Subcutaneous abdominal adipose tissue (tissue), 5 donors: ENCODE measurements around the gene MGAT4A.

Source experiments
- H3K27ac ChIP-seq: one replicate; pipeline ENCODE4 v1.7.0; 2013; ENCODE audit warnings: low read depth, mild to moderate bottlenecking, inconsistent platforms, low read length, moderate library complexity
- H3K27me3 ChIP-seq, 5 donors: one replicate each; pipeline ENCODE4 v1.7.0; 2013; ENCODE audit warnings: low read length in 5 of 5, inconsistent platforms in 1 of 5; ENCODE audit not compliant: control insufficient read depth in 5 of 5, insufficient read depth in 4 of 5
- H3K36me3 ChIP-seq, 5 donors: one replicate each; pipeline ENCODE4 v1.7.0; 2013; ENCODE audit warnings: low read length in 5 of 5; ENCODE audit not compliant: control insufficient read depth in 5 of 5, insufficient read depth in 5 of 5
- H3K4me1 ChIP-seq, 5 donors: one replicate each; pipeline ENCODE4 v1.7.0; 2013; ENCODE audit warnings: low read length in 5 of 5, mild to moderate bottlenecking in 3 of 5, moderate library complexity in 1 of 5; ENCODE audit not compliant: control insufficient read depth in 5 of 5, insufficient read depth in 5 of 5
- H3K4me3 ChIP-seq, 5 donors: one replicate each; pipeline ENCODE4 v1.7.0; 2013; ENCODE audit warnings: low read length in 5 of 5, low read depth in 1 of 5
- H3K9ac ChIP-seq, 5 donors: one replicate each; pipeline ENCODE4 v1.7.0; 2013; ENCODE audit warnings: low read length in 5 of 5, mild to moderate bottlenecking in 4 of 5, moderate library complexity in 3 of 5
- H3K9me3 ChIP-seq, 5 donors: one replicate each; pipeline ENCODE4 v1.7.0; 2013; ENCODE audit warnings: low read length in 5 of 5; ENCODE audit not compliant: control insufficient read depth in 5 of 5
- donor health status: healthy.
- donor health status: healthy.
- donor health status: healthy.
- donor health status: healthy.
- donor health status: healthy.

Gene MGAT4A

GRCh38 chr2:98726205-98726604 is 4.7 kb downstream of the MGAT4A start:
- no peaks in the 10 kb centered on the region for H3K27me3 ChIP-seq
- no peak overlapping the region for H3K27ac ChIP-seq
- peak overlapping the region in 1 of 5 donors; percentile 23 for H3K4me3 ChIP-seq
- H3K4me1 ChIP-seq: peaks cover 0 to 33% (median 20%) of the 10 kb centered on the region in 5 donors
- no peak overlapping the region for H3K9ac ChIP-seq
- peaks cover 0 to 7% (median 0%) of the 10 kb centered on the region in 5 donors for H3K36me3 ChIP-seq
- no peaks in the 10 kb centered on the region for H3K9me3 ChIP-seq

GRCh38 chr2:98720286-98720685 is 10.6 kb downstream of the MGAT4A start:
- H3K9ac ChIP-seq: no peak overlapping the region
- peaks cover 0 to 6% (median 1%) of the 10 kb centered on the region in 5 donors for H3K4me1 ChIP-seq
- H3K9me3 ChIP-seq: peaks cover 0 to 9% (median 0%) of the 10 kb centered on the region in 5 donors
- no peak overlapping the region for H3K27ac ChIP-seq
- H3K4me3 ChIP-seq: no peak overlapping the region
- H3K36me3 ChIP-seq: peaks cover 0 to 9% (median 4%) of the 10 kb centered on the region in 5 donors
- no peaks in the 10 kb centered on the region for H3K27me3 ChIP-seq

GRCh38 chr2:98717621-98718020 is 13.3 kb downstream of the MGAT4A start:
- Histone ChIP-seq H3K27ac (no peak overlapping the region), H3K9me3 (peaks cover 0 to 9% (median 0%) of the 10 kb centered on the region in 5 donors), H3K4me1 (peaks cover 0 to under 1% (median 0%) of the 10 kb centered on the region in 5 donors), H3K36me3 (peaks cover 0 to 5% (median 2%) of the 10 kb centered on the region in 5 donors), H3K27me3 (no peaks in the 10 kb centered on the region), H3K4me3 (no peak overlapping the region), H3K9ac (no peak overlapping the region)

DNA sequence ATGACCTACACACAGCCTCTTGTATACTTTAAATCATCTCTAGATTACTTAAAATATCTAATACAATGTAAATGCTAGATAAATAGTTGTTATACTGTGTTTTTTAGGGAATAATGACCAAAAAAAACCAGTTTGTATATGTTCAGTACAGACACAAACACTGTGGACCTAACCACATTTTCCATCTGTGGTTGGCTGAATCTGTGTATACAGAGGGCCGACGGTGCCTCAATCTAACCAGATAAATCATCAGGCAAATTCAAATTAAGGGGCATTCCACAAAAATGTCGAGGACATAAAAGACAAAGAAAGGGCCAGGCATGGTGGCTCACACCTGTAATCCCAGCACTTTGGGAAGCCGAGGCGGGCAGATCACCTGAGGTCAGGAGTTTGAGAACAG is 14.1 kb downstream of the MGAT4A start:
- H3K9me3 ChIP-seq: peaks cover 0 to 9% (median 0%) of the 10 kb centered on the region in 5 donors
- H3K4me3 ChIP-seq: no peak overlapping the region
- H3K4me1 ChIP-seq: no peaks in the 10 kb centered on the region
- H3K27ac ChIP-seq: no peak overlapping the region
- peaks cover 0 to 5% (median 2%) of the 10 kb centered on the region in 5 donors for H3K36me3 ChIP-seq
- H3K27me3 ChIP-seq: no peaks in the 10 kb centered on the region
- no peak overlapping the region for H3K9ac ChIP-seq

GRCh38 chr2:98715812-98716451 is 15.0 kb downstream of the MGAT4A start:
- H3K36me3 ChIP-seq: peaks cover 0 to 5% (median 2%) of the 10 kb centered on the region in 5 donors
- H3K4me3 ChIP-seq: no peak overlapping the region
- H3K4me1 ChIP-seq: no peaks in the 10 kb centered on the region
- no peak overlapping the region for H3K27ac ChIP-seq
- no peaks in the 10 kb centered on the region for H3K27me3 ChIP-seq
- H3K9me3 ChIP-seq: peaks cover 0 to 9% (median 0%) of the 10 kb centered on the region in 5 donors
- H3K9ac ChIP-seq: no peak overlapping the region

DNA sequence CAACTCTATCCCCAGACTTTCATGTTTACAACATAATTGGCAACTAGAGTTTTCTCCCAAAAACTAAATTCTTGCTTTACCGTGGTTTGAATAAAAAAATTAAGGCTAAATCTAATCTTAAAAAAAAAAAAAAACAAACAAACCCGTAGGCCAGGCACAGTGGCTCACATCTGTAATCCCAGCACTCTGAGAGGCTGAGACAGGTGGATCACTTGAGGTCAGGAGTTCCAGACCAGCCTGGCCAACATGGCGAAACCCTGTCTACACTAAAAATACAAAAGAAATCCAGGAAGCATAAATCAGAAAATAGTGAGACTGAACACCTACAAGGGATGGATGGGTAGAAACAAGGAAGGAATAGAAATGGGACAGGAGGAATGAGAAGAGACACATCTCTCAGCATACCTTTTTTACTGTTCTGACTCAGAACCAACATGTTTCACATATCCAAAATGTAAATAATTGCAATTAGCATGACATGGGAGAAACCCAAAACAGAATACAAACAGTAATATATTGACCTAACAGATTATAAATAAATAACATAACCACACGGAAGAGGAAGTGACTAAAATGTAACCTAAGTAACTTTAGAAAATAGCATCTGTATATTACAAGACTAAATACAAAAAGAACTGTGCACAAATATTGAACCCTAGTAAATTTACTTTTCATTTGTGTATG is 17.5 kb downstream of the MGAT4A start:
- Histone ChIP-seq H3K4me3 (no peak overlapping the region), H3K4me1 (peaks cover 0 to 11% (median 8%) of the 10 kb centered on the region in 5 donors), H3K27me3 (no peaks in the 10 kb centered on the region), H3K9ac (no peak overlapping the region), H3K9me3 (no peaks in the 10 kb centered on the region), H3K36me3 (peaks cover 0 to 2% (median 0%) of the 10 kb centered on the region in 5 donors), H3K27ac (no peak overlapping the region)

GRCh38 chr2:98712145-98712544 is 18.8 kb downstream of the MGAT4A start:
- H3K4me1 ChIP-seq: peaks cover 0 to 11% (median 8%) of the 10 kb centered on the region in 5 donors
- no peak overlapping the region for H3K27ac ChIP-seq
- H3K9me3 ChIP-seq: no peaks in the 10 kb centered on the region

DNA sequence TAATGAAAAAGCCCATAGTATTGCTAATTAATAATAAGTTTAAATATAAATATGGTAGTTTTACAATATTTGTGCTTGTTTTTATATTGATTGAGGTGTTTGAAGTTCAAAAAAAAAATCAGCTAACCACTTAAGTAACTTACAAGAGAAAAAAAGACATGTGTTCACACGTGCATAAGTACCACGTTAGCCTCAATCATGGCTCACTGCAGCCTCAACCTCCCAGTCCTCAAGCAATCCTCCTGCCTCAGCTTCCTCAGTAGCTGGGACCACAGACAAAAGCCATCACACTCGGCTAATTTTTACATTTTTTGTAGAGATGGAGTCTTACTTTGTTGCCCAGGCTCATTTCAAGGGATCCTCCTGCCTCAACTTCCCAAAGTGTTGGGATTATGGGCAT is 19.4 kb downstream of the MGAT4A start:
- no peak overlapping the region for H3K9ac ChIP-seq
- no peak overlapping the region for H3K4me3 ChIP-seq
- H3K27me3 ChIP-seq: no peaks in the 10 kb centered on the region
- H3K4me1 ChIP-seq: peaks cover 0 to 11% (median 8%) of the 10 kb centered on the region in 5 donors
- H3K36me3 ChIP-seq: no peaks in the 10 kb centered on the region
- no peak overlapping the region for H3K27ac ChIP-seq
- H3K9me3 ChIP-seq: no peaks in the 10 kb centered on the region

More at GRCh38 chr2:98712145-98712544, 18.8 kb downstream of the MGAT4A start:
- no peaks in the 10 kb centered on the region for H3K27me3 ChIP-seq
- no peak overlapping the region for H3K9ac ChIP-seq
- no peaks in the 10 kb centered on the region for H3K36me3 ChIP-seq
- H3K4me3 ChIP-seq: no peak overlapping the region

GRCh38 chr2:98710734-98711133 is 20.2 kb downstream of the MGAT4A start:
- H3K9me3 ChIP-seq: no peaks in the 10 kb centered on the region
- no peak overlapping the region for H3K4me3 ChIP-seq
- H3K27ac ChIP-seq: no peak overlapping the region
- H3K36me3 ChIP-seq: no peaks in the 10 kb centered on the region
- no peaks in the 10 kb centered on the region for H3K27me3 ChIP-seq
- H3K9ac ChIP-seq: no peak overlapping the region
- H3K4me1 ChIP-seq: peaks cover 0 to 11% (median 8%) of the 10 kb centered on the region in 5 donors

- Histone ChIP-seq H3K9me3 (no peaks in the 10 kb centered on the region), H3K27ac (no peak overlapping the region), H3K9ac (no peak overlapping the region), H3K4me1 (peaks cover 0 to 11% (median 8%) of the 10 kb centered on the region in 5 donors), H3K27me3 (no peaks in the 10 kb centered on the region), H3K4me3 (no peak overlapping the region), H3K36me3 (no peaks in the 10 kb centered on the region)
Measured at GRCh38 chr2:98709535-98709934, 21.4 kb downstream of the MGAT4A start.
